ENCODE data around the gene SYNGR3.
"Not testable (repeated sequence)": the region's sequence is repeated elsewhere in the genome, so short reads cannot be mapped to it uniquely, and the experiment has no call there.

Gene SYNGR3, protein sequence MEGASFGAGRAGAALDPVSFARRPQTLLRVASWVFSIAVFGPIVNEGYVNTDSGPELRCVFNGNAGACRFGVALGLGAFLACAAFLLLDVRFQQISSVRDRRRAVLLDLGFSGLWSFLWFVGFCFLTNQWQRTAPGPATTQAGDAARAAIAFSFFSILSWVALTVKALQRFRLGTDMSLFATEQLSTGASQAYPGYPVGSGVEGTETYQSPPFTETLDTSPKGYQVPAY

DNA sequence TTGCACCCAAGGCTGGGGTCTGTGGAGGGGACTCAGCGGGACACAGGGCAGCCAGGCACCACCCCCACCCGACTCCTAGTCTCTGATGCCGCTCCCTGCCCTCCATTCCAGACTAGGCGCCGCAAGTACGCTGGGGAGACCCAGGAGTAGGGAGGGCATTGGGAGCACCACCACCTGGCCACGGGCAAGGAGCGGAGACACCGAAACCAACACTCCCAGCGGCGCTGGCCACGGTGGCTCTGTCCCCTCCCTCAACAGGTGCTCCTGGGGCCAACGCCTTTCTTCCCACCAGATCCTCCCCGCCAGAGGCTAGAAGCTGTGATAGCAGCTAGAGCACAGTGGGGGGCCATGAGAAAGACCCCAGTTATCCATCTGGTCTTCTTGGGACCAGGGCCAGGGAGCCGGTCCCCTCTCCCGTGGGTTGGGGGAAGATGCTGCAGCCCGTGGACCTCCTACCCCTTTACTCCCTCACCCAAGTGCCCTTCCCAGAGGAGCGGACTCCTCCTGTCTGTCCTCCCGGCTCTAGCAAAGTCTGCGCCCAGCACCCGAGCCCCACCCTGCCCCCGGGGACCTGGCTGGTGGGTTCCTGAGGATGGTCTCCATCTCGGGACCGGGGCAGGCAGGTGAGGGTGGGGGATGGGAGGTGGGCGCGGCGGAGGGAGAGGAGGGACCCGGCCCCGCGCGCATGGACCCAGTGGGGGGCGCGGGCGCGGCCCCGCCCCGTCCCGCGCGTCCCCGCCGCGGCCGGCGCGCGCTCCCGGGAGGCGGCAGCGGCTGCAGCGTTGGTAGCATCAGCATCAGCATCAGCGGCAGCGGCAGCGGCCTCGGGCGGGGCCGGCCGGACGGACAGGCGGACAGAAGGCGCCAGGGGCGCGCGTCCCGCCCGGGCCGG is at the start of gene SYNGR3:
Gene SYNGR3, plus strand, starts transcription at position 762 of the 892 bp plus-strand sequence. CDS start 133 bp downstream, outside the sequence.
- DNase-seq: no peak

DNA sequence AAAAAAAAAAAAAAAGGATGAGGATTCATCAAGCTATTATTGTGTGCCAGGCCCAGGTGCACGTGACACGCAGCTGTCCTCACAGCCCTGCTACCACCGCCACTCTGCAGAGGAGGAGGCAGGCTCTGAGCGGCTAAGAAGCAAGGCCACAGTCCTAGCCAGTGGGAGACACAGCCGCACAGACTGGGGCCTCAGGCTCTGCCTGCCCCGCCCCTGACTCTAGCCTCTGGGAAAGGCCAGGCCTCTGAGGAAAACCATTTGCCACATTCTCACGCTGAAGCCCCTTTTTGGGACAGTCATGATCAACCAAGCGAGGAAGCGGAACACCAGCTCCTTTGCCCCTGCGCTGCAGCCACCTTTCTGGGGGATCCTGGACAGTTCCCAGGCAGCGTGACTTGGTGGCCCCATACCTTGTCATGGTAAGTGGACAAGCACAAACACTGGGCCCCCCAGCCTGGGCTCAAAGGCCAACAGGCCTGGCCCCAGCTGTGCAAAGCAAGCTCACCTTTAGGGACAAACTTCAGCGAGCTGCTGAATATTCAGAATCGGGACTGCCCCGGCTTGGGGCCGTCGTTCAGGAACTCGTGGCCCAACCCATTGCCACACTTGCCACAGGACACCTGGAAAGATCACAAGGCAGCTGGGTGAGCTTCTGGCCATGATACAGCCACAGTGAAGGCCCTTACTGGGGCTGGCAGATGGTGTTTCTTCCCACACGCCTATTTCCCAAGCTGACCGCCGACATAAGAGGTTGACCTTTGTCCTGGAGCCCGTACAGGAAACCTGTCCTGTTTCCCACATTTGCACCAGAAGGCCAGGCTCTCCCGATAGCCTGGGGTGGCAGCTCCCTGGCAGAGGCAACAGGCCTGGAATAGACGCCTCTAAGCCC is 49.3 kb upstream of the SYNGR3 start:
- DNase-seq: no peak

DNA sequence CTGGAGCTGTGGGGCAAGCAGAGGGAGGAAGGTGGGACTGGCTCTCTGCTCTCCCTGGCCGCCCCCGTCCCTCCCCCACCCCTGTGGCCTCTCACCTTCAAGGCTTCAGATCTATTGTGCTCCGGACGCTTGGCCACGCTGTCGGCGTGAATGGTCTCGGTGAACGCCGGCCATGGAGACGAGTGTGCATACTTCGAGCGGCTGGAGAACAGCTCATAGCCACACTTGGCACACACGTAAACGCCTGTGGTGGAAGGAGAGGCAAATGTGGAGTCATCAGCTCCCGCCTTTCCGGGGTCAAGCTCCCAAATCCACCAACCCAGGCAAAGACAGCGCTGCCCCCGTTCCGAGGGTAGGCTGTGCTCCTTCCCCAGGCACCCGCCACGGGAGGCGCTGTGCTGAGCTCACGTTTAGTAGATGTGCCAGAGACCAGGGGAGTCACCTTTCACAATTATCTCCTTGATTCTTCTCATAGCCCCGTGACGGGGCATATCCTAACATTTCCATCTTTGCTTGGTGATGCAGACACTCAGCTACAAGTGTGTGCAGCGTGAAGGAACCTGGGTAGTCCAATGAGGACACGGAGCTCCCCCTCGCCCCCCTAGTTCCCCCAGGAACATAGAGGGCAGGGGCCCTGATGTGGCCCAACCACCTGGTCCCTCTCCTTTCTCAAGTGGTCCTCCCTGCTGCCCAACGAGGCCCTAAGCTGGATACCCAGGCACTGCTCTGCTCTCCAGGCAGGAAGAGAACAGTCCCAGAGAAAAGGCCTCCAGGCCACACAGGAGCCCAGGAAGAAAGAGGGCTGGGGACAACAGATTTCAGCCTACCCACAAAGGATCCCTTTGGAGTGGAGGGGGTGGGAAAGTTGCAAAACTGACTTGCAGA is 48.4 kb upstream of the SYNGR3 start:
- DNase-seq: no peak

DNA sequence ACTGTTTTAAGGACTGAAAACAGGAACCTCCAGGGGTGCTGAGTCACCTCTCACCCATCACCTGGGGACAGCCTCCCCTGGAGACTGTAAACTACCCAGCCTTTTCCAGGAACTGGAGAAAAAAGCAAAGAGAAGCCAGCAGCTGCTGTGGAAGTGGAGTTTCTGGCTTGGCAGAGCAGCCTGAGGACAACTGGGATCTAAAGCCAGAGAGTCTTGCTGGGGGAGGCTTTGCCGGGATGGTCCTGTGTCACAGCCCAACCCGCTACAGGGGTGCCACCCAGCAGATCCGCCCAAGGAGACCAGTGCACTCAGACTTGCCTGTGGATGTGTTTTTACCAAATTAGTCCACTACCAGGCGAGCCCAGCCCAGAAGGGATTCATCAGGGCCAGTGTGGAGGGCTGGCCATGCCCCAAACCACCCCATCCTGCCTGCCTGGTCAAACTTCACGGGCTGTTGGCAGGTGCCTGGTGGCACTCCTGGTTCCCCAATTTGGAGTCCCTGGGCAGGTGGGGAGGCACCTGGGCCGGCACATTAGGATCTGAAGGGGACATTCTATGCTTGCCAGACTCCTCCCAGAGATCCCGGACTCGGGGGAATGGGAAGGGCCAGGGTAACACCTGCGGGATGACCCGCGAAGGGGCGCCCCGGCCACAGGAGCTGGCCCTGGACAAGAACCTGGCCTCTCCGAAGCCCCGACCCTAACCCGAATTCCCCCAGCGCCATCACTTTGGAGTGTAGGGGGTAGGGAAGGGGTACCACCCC is 47.5 kb upstream of the SYNGR3 start:
- DNase-seq: no peak

DNA sequence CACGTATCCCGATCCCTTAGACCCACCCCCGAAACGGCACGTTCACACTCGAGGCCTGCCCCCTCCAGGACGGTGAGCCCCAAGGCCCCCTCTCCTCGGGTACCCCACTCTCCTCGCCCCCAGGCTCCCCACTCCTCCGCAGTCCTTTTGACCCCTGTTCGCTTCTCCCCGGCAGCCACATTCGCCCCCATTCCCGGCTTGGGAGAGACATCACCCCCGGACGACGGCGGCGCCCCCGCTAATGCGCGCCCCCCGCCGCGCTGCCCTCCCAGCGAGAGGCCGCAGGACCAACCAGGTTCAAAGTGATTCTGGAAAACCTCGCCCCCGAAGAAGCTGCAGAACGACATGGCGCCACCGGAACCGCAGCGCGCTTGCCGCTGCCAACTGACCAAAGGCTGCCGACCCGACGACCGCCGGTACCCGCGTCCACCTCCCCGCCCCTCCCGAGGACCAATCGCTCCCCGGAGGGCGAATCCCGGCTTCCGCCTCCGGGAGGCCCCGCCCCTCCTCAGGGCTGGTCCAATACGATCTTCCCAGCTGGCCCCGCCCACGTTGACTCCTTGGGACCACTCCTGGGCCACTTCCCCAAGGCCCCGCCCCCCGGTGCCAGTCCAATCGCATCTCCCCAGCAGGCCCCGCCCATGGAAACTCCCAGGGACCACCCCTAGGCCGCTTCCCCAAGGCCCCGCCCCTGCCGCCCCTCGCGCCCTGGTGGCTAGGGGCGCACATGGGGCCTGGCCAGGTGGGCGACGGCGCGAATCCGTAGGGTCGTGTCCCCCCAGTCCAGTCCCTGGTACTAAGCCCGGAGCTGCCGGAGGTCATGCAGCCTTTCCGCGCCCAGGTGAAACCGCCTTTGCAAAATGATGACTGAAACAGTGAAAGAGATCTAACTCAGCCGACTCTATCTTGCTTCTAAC is 46.7 kb upstream of the SYNGR3 start, which contains the start of gene MSRB1:
Gene MSRB1, minus strand, starts transcription at position 390 of the 917 bp plus-strand sequence. Its CDS starts 43 bp downstream, at position 347.
- DNase-seq: peak; percentile 99

GRCh38 chr16:1944612-1945199 is 45.1 kb upstream of the SYNGR3 start:
- no peak for DNase-seq

- DNase-seq: no peak
Observed at GRCh38 chr16:1945559-1946391, 44.0 kb upstream of the SYNGR3 start.

DNA sequence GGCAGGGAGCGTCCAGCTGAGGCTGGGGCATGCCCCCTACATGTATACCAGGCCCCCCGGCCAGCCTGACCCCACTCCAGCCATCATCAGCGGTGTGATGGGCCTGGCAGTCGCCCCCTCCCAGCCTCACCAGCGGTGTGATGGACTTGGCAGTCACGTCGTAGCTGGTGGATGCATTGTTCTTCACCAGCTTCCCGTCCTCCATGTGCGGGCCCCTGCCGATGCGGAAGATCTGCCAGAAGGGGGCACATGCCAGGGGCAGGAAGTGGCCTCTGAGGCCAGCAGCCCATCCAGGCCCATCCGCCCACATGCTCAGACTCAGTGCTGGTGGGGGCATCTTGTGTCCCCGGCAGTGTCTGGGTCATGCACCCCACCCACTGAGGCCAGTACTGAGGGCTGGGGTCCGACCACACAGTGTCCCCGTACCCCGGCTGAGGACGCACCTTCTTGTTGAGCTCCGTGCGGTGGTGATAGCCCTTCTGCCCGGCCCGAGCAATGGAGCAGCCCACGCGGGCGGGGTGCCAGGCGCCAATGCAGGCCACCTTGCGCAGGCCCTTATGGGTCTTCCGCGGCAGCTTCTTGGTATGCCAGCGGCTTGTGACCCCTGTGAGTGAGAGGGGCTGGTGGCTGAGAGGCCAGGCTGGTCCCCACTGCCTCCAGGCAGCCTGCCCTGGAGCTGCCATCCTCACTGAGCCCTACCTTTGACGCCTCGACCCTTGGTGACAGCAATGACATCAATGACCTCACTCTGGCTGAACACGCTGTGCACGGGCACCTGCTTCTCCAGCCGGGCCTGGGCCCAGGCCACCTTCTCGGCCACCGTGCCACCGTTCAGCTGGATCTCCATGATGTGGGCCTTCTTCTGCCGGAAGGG is 43.0 kb upstream of the SYNGR3 start:
- DNase-seq: no peak

DNA sequence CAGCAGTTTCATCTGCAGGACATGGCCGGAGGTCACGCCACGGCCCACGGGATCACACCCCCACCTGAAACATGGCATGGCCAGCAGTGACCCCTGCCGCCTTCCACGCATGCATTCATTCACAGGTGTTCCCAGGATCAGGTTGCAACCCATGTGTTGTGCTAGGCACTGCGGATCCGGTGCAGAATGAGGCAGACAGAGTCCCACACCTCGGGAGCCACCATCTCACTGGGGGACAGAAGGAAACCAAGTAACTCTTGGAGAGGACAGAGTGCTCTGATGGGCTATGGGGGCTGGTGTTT is 42.5 kb upstream of the SYNGR3 start:
- no peak for DNase-seq

GRCh38 chr16:1949507-1949906 is 40.3 kb upstream of the SYNGR3 start:
- no peak for DNase-seq

GRCh38 chr16:1950047-1950446 is 39.7 kb upstream of the SYNGR3 start:
- no peak for DNase-seq

DNA sequence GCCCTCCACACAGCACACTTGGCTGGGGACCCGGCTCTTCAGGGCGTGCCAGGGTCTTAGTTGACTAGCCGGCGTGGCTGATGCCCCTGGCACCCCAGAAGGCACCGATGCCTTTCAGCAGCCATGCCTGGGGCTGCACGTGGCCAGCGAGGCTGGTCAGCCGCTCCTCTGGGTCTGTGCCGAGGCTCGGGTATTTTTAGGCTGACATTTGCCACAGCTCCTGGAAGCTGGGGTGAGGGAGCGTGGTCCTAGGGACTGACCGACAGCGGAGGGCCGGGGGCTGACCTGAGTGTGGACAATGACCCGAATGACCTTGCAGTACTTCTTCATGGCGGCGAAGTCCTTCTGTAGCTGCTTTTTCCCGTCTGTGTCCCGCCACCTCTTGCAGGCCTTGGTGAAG is 39.2 kb upstream of the SYNGR3 start:
- DNase-seq: no peak

GRCh38 chr16:1953734-1954133 is 36.0 kb upstream of the SYNGR3 start:
- no peak for DNase-seq

DNA sequence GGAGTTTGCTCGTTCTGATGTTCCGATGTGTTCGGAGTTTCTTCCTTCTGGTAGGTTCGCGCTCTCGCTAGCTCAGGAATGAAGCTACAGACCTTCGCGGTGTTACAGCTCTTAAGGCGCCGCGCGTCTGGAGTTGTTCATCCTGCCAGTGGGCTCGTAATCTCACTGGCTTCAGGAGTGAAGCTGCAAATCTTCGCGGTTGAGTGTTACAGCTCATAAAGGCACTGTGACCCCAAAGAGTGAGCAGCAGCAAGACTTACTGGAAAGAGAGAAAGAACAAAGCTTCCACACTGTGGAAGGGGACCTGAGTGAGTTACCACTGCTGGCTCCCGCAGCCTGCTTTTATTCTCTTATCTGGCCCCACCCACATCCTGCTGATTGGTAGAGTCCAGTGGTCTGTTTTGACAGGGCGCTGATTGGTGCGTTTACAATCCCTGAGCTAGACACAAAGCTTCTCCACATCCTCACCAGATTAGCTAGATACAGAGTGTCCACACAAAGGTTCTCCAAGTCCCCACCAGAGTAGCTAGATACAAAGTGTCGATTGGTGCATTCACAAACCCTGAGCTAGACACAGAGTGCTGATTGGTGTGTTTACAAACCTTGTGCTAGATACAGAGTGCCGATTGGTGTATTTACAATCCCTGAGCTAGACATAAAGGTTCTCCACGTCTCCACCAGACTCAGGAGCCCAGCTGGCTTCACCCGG is 32.2 kb upstream of the SYNGR3 start:
- not testable (repeated sequence) for DNase-seq

DNA sequence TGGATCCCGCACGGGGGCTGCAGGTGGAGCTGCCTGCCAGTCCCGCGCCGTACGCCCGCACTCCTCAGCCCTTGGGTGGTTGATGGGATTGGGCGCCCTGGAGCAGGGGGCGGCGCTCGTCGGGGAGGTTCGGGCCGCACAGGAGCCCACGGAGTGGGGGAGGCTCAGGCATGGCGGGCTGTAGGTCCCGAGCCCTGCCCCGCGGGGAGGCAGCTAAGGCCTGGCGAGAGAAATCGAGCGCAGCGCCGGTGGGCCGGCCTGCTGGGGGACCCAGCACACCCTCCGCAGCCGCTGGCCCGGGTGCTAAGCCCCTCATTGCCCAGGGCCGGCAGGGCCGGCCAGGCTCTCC is 31.7 kb upstream of the SYNGR3 start:
- DNase-seq: not testable (repeated sequence)

DNA sequence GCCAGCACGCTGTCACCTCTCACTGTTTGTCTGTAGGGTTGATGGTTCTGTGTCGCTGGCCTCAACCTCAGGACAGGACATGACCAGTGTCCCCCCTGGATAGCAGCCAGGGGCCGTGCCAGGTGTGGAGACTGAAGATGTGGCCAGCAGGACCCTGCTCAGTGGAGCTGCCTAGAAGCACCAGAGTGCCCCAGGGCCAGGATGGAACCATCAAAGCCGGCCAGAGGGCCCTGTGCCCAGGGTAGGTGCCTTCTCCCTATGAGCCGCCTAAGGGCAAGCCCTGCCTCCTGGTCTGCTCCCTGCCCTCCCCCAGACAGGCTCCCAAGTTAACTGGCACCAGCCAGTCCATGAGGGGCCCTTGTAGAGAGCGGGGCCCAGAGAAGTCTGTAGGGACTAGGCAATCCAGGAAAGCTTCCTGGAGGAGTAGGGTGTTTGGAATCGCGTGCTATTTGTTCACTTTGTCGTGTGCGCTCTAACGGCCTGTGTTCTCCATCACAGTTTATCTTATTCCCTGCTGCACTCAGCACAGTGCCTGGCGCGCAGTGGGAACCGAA is 31.0 kb upstream of the SYNGR3 start:
- DNase-seq: no peak

All from midbrain (tissue), 1 donor.